AG09309 (cell line): ENCODE data around the gene CLEC2B.

ENCODE experiments used
- DNase-seq: peaks from one replicate; pipeline ENCODE4 v3.0.0-alpha.2; 2010; ENCODE audit warnings: low read depth
- H3K4me3 ChIP-seq: 2 replicates; pipeline ENCODE4 v1.5.1; 2011; ENCODE audit warnings: mild to moderate bottlenecking, low read depth, low read length, moderate library complexity; ENCODE audit not compliant: control insufficient read depth
- CTCF ChIP-seq: IDR thresholded peaks from 2 replicates; pipeline ENCODE4 v1.5.1; 2011; ENCODE audit warnings: mild to moderate bottlenecking, low read depth, low read length, inconsistent platforms; ENCODE audit not compliant: insufficient read depth, control insufficient read depth; ENCODE audit errors: missing control alignments

CLEC2B gene

GRCh38 chr12:9872162-9872561, 3.0 kb upstream of the CLEC2B start:
- DNase-seq: no peak
- no peak overlapping the region for H3K4me3 ChIP-seq
- no peak for TF ChIP-seq CTCF

GRCh38 chr12:9870286-9870866, 1.2 kb upstream of the CLEC2B start:
- no peak overlapping the region; the same call in 1 of the 2 replicates for H3K4me3 ChIP-seq
- no peak for TF ChIP-seq CTCF
- DNase-seq: no peak

GRCh38 chr12:9868951-9869306, 225 bp downstream of the CLEC2B start:
- no peak for DNase-seq
- H3K4me3 ChIP-seq: peak overlapping the region; percentile 47
- TF ChIP-seq CTCF: no peak

- H3K4me3 ChIP-seq: peak overlapping the region; percentile 47
- no peak for TF ChIP-seq CTCF
- DNase-seq: no peak
These were observed 798 bp downstream of the CLEC2B start for GRCh38 chr12:9868311-9868801.

- no peak for TF ChIP-seq CTCF
- H3K4me3 ChIP-seq: peak overlapping the region; percentile 2; the same call in 1 of the 2 replicates
- no peak for DNase-seq
These were observed 1.6 kb downstream of the CLEC2B start for GRCh38 chr12:9867531-9867930.

GRCh38 chr12:9866860-9867269, 2.3 kb downstream of the CLEC2B start:
- DNase-seq: no peak
- TF ChIP-seq CTCF: no peak
- peak overlapping the region; percentile 9 for H3K4me3 ChIP-seq

GRCh38 chr12:9864913-9865675, 4.1 kb downstream of the CLEC2B start:
- no peak for TF ChIP-seq CTCF
- DNase-seq: no peak
- no peak overlapping the region for H3K4me3 ChIP-seq
